ENCODE results near the gene SNED1.

The SNED1 gene

GRCh38 chr2:241030883-241031282, 32.5 kb downstream of the SNED1 start:
- no peak for DNase-seq

DNA sequence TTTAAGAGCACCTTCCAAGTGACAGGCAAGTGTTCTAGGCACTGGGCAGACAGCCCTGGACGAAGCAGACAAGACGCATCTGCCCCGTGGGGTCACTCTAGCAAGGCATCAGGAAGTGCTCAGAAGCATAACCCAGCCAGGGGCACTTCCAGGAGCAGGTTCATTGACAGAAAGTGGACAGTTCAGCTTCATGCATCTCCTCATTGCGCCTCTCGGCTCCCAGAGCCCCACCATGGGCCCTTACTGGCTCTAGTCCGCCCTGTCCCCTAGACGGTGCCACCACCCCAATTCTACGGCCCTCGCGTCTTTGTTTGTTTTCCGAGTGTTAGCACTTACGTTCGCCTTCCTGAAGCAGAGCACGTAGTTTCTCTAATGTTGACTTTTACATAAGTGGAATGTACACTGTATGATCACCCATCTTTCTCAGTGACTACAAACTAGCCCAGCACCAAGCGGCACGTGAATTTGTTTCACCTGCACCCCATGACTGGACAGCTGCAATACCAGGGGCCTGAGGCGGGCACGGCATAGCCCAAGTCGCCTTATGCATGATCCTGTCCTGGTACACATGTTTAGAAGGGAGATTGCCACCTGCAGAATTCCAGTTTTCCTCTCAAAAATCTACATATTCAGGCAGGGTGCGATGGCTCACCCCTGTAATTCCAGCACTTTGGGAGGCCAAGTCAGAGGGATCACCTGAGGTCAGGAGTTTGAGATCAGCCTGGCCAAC, 33.2 kb downstream of the SNED1 start:
- DNase-seq = no peak

DNA sequence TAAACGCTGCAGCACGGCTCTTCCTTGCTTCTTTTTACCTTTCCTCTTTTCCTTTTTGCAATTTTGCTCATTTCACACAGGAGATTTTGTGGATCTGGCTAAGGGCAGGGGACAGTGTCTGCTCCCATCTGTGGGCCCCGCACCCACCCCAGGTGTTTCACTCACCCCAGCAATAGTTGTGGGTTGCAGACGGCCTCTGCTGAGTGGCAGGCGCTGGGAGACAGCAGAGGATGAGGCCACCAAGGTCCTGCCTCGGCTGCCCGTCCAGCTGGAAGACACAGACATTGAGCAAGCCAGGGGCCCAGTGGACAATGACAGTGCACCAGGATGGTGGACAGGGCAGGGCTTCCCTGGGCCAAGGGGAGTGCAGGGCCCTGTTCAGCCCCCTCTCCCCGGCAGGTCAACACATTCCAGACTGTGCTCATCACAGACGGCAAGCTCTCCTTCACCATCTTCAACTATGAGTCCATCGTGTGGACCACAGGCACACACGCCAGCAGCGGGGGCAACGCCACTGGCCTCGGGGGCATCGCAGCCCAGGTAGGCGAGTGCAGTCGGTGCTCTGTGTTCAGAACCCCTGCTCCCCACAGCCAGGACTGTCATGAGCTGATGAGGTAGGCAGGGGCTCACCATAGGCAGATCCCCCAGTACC, 35.0 kb downstream of the SNED1 start:
- no peak for DNase-seq

GRCh38 chr2:241033994-241034393, 35.6 kb downstream of the SNED1 start:
- no peak for DNase-seq

DNA sequence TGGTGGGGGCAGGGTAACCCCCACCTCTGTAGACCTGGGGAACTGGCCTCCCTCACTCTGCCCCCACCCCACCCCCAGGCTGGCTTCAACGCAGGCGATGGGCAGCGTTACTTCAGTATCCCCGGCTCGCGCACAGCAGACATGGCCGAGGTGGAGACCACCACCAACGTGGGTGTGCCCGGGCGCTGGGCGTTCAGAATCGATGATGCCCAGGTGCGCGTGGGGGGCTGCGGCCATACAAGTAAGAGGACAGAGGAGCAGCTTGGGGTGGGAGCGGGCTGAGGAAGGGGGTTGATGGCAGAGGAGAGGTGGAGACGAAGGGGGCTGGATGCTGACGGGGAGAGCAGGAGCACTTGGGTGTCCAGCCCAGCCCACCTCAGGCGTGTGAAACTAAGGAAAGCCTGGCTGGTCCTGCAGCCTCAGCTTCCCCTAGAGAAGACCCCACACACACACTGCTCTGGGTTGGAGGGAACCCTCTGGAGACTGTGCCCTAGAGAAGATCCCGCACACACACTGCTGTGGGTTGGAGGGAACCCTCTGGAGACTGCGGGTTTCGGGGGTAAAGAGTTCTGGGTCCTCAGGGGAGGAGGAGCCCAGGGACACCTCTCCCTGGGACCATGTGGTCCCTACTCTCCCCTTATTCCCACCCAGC, 36.2 kb downstream of the SNED1 start:
- DNase-seq = no peak

DNA sequence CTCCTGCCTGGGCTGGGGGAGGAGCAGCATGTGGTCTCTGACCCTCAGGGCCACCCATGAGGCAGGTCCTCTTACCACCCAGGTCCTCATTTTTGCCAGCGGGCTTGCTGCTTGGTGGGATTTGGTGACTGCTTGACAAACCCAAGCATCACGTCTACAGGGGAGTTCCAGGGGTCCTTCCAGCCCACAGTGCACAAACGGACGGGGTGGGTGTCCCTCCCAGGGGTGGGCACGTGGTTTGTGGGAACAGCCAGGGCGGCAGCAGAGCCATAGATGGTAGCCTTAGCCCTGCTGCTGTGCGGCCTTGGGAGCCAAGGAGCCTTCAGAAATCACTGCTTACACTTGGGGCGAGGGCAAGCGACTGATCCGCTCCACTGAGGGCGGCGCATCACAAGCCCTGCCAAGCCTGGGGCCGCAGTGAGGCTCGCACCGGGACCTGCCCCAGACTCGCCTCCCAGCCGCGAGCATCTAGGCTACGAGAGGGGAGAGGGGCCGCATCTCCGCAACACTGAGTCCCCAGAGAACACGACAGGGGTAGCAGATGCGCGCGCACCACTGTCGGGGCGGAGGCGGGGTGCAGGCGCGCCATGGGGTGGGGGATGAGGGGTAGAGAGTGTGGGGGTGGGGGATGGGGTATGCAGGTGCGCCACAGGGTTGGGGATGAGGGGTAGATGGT, 36.9 kb downstream of the SNED1 start:
- no peak for DNase-seq

- DNase-seq = no peak
Measured at GRCh38 chr2:241035818-241036396, 37.5 kb downstream of the SNED1 start.

DNA sequence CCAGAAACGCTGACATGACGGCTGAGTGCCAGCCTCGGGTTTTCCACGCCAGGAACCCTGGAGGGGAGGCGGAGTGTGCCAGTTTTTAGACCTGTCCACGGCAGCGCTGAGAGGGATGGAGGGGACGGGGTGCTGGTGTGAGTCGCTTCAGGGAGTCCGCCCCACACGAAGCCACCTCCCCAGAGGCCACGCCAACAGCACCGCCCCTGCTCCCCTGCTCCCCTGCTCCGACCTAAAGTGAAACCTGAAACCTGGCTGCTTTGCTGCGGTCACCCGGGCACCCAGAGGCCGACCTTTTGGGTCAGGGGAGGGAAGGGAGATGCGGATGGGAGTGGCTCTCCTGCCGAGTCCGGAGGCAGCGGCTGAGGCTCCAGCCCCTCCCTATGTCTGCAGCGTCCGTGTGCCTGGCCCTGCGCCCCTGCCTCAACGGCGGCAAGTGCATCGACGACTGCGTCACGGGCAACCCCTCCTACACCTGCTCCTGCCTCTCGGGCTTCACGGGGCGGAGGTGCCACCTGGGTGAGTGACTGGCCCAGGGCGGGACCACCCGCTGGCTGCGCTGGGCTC, 38.1 kb downstream of the SNED1 start:
- DNase-seq = no peak

- DNase-seq = no peak
Measured at GRCh38 chr2:241036964-241037421, 38.6 kb downstream of the SNED1 start.

DNA sequence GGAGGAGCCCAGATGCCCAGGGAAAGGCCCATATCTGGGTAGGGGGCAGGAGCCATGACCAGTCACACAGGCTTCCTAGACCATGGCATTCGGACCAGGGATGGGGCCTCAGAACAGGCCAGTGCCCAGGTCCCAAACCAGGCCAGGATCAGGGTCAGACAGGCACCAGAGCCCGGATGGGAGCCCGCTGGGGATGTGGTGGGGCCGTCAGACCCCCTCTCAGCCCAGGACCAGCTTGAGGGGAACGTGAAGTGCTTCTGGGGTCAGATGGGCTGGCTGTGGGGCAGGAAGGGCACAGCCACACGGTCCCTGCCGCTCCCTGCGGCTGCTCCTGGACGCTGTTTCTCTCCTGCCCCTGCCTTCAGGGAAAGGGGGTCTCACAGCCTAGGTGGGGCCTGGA, 39.1 kb downstream of the SNED1 start:
- no peak for DNase-seq

GRCh38 chr2:241038374-241039180, 40.2 kb downstream of the SNED1 start:
- no peak for DNase-seq

DNA sequence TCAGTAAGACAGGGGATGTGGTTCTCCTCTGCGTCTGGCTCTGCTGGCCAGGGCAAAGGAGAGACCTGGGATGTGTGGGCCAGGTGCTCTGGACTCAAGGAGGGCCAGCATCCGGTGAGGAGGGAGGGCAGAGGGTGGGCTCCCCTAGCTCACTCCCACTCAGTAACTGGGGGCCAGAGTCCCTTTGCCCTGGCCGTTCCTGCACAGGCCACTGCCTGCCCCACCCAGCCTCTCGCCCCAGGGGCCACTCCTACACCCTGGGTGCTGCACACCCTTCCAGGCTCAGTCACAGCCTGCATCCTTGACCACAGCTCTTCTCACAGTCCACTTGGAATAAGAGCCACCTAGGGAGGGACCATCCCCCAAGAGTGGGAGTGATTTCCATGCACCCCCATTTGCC, 41.0 kb downstream of the SNED1 start:
- DNase-seq = no peak

DNA sequence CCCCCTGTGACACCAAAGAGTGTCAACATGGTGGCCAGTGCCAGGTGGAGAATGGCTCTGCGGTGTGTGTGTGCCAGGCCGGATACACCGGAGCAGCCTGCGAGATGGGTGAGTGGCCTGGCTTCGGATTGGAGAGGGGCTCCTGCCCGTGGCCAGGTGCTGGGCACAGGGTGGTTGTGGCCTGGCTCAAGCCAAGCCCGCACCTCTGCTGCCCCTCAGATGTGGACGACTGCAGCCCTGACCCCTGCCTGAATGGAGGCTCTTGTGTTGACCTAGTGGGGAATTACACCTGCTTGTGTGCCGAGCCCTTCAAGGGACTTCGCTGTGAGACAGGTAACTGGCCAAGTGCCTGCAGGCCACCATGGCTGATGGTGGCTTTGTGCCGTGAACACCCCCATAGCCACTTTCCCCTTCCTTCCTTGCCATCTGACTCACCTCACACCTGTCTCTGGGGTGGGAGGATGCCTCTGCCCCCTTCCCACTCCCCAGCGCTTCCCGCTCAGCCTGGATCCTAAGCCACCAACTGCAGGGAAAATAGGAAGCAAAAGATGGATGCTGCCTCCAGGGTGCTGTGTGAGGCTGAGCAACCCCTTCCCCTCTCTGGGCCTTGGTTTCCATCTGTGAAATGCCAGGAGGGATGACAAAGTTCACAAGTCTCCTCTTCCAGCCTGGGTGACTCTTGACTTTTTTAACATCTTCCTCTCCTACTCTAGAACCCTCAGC, 41.8 kb downstream of the SNED1 start:
- DNase-seq = no peak

DNA sequence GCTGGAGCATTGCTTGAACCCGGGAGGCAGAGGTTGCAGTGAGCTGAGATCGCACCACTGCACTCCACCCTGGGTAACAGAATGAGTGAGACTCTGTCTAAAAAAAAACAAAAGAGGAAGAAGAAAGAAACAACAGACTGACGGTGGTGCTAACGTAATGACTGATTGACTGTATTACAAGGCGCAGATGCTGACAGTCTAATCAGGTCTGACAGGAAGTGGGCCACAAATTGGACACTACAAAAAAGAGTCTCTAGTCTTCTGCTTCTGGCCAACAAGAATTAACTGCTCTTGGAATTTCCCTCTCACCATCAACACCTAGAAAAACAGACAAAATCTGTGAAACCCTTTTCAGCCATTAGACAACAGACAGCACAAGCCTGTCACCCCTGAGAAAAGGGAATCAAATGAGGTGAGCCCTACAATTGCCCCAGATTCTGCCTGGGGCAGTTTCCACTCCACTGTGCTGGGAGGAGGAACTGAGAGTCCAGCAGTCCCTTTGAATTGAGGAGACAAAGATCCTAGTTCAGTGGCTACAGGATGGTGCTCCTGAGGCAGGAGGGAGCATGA, 43.3 kb downstream of the SNED1 start:
- DNase-seq = no peak

GRCh38 chr2:241043581-241043980, 45.2 kb downstream of the SNED1 start:
- DNase-seq = no peak

- DNase-seq = no peak
Measured at GRCh38 chr2:241047253-241048010, 49.0 kb downstream of the SNED1 start.

DNA sequence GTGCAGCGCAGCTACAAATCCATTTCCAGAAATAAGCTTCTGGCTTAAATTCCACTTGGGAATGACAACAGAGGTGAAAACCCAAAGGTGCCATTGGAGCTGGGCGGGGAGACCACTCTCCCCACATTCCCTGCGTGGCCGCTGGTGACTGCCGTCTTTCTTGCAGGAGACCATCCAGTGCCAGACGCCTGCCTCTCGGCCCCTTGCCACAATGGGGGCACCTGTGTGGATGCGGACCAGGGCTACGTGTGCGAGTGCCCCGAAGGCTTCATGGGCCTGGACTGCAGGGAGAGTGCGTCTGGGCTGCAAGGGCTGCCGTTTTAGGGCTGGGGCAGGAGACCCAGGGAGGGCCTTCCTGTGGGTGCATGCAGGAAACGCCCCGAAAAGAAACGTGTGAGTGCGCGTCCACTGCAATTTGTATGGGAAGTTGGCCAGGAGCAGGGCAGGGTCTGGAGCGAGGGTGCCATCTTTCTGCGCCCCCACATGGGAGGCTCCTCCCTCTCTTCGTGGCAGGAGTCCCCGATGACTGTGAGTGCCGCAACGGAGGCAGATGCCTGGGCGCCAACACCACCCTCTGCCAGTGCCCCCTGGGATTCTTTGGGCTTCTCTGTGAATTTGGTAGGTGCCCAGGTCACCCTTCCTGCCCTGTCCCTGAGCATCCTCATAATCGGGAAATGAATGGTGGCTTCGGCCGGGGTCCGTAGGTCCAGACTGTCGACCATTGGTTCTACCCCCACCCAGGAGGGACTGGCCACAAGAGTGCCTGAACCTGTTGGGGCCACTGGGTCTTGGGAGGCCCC, 49.9 kb downstream of the SNED1 start:
- no peak for DNase-seq

GRCh38 chr2:241048949-241049343, 50.5 kb downstream of the SNED1 start:
- DNase-seq = no peak
